ENCODE data around the gene PHPT1.

Gene PHPT1

DNA sequence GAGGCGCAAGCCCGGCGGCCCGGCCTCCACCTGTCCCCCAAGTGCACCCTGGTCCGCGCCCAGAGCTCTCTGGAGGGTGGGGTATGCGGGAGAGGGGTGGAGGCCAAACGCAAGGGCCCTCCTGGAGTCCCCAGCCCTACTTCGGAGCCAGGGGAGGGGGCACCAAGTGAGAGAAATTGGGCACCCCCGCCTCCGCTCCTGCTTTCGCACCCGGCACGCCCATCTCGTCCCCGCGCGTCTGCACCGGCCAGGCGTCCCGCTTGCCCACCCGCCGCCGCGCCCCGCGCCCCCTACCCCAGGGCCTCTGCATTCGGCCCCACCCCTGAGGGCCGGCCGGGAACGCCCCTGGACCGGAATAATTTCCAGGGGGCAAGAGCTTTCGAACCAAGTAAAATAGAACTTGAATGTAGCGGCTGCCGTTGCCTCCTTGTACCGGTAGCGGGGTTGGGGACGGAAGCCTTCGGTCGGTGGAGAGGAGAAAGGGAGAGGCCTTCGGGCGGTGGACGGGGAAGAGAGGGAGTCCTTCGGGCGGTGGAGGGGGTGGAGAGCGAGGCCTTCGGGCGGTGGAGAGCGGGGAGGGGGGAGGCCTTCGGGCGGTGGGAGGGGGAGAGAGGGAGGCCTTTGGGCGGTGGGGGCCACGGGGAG, 694 bp upstream of the PHPT1 start:
- no peak for DNase-seq (ENCODE audit: low read depth)

DNA sequence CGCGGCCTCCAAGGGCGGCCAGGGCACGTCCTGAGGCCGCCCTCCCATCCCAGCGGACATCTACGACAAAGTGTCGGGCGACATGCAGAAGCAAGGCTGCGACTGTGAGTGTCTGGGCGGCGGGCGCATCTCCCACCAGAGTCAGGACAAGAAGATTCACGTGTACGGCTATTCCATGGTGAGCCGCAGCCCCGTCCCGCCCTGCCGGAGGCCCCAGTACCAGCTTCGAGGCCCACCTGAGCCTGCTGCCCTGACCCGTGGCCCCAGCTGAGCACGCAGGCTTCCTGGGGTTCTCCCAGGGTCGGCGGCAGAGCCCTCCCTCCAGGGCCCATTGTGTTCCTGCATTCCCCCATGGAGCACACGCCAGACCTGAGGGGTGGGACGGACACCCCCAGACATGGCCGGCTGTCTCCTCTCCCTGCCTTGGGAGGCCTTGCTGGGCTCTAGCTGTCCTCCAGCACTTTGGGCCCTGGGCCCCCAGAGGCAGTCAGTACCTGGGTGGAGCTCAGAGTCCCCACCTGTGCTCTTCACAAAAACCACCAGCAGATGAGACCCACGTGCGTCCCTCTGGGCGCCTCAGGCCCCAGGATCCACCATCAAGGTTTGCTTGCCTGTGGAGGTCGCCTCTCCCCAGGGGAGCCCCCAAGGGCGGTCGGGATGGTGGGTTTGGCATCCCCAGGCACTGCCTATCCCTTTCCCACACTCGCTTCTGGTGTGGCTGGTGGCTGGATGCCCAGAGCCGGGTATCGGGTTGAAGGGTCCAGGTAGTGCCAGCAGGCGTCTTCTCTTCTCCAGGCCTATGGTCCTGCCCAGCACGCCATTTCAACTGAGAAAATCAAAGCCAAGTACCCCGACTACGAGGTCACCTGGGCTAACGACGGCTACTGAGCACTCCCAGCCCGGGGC, 1.0 kb downstream of the PHPT1 start:
- no peak for DNase-seq (ENCODE audit: low read depth)

DNA sequence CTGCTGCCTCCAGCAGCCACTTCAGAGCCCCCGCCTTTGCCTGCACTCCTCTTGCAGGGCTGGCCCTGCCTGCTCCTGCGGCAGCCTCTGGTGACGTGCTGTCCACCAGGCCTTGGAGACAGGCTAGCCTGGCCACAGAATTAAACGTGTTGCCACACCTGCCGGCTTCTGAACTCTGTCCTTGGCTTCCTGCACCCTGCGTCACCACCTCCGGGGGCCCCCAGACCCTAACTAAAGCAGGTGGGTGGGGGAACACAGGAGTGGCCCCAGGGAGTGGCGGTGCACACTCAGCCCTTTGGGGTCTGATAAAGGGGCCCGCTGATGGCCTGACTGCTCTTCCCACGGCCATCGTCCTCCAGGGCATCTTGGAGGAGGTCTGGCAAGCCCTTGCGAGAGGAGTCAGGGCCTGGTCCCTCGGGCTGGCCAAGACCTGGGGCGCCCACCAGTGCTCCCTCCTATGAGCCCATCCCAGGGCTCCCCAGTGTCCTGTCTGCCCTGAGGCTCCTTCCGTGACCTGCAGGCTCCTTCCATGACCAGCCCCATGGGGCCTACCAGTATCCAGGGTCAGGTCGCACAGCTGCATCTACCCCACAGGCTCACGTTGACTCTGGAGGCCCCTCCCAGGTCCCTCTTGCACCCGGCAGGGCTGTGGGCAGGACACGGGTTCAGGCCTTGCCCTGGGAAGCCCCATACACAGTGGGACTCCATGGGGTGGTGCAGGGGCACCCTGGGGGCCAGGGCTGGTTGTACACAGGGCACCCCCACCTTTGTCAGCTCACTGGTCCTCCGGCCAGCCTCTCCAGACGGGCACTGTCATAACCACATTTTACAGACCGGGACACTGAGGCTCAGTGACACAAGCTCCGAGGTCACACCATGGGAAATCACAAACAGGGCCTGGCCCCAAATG, 1.9 kb downstream of the PHPT1 start:
- DNase-seq (ENCODE audit: low read depth) = no peak

DNA sequence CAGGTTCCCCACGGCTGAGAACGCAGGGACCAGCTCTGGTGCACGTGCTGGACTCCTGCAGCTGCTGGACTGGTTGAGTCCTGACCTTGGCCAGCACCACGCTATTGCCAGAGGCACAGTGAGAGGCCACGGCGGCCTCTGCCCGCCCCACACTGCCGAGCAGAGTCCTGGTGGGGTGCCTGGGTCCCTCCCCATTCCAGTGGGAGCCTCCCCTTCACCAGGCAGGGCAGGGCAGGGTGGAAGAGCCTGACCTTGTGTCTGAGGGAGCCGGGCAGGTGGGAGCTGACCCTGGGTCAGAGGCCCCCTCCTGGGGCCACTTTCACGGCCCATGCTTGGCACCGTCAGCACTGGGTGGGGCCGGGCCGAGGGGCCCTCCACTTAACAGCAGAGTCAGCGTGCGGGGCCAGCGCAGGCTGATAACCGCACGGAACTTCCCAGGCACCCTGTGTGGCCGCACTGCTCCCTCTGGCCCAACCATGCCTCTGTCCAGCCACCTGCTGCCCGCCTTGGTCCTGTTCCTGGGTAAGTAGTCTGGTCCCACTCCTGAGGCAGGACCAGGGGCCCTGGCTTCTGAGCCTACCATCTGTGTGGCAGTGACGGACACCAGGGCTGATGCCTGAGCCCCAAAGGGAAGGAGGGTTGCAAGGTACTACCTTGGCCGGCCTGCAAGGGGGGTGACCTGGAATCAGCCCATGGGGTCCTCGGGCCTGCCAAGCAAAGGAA, 2.9 kb downstream of the PHPT1 start, which contains the start of gene MAMDC4:
TSS of gene MAMDC4 (plus strand) at position 406 of the 723 bp plus-strand sequence. CDS start at position 477, 71 bp downstream.
- no peak for DNase-seq (ENCODE audit: low read depth)

DNA sequence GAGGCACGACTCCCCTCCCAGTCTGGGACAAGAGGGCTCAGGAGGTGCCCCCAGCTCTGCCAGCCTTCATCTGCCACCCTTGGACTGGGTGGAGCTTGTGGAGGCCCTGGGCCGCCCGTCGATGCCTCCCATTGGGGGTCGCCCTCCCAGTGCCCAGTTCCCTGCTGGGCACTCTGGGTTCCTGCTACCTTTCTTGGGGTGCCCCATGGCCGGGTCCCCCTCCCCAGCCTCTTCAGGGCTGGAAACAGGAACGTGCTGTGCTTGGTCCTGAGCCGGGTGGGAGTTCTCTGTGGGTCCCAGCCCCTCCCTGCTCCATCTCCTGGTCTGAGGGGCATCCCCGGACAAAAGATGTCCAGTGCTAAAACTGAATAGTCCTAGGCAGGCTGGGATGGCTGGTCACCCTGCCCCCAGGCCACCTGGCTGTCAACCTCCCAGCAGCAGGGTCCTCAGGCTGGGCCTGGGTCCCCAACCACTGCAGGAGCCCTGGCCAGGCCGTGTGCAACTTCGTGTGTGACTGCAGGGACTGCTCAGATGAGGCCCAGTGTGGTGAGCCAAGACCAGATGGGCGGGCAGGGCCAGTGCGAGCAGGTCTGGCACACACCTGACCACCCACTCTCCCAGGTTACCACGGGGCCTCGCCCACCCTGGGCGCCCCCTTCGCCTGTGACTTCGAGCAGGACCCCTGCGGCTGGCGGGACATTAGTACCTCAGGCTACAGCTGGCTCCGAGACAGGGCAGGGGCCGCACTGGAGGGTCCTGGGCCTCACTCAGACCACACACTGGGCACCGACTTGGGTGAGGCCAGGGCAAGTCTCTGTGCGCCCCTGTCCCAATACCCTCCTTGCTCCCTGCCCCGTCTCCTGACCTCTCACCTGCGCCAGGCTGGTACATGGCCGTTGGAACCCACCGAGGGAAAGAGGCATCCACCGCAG, 3.7 kb downstream of the PHPT1 start:
- DNase-seq (ENCODE audit: low read depth) = no peak

DNA sequence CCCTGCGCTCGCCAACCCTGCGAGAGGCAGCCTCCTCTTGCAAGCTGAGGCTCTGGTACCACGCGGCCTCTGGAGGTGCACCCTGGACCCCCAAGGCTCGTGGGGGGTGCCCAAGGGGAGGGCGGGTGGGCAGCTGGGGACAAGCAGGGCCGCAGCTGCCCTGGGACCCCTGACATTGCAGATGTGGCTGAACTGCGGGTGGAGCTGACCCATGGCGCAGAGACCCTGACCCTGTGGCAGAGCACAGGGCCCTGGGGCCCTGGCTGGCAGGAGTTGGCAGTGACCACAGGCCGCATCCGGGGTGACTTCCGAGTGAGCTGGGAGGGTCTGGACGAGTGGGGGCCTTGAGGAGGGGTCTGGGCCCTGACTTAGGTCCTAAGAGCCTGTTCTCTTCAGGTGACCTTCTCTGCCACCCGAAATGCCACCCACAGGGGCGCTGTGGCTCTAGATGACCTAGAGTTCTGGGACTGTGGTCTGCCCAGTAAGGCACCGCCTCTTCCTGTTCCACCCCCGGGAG, 4.4 kb downstream of the PHPT1 start:
- DNase-seq (ENCODE audit: low read depth) = no peak

DNA sequence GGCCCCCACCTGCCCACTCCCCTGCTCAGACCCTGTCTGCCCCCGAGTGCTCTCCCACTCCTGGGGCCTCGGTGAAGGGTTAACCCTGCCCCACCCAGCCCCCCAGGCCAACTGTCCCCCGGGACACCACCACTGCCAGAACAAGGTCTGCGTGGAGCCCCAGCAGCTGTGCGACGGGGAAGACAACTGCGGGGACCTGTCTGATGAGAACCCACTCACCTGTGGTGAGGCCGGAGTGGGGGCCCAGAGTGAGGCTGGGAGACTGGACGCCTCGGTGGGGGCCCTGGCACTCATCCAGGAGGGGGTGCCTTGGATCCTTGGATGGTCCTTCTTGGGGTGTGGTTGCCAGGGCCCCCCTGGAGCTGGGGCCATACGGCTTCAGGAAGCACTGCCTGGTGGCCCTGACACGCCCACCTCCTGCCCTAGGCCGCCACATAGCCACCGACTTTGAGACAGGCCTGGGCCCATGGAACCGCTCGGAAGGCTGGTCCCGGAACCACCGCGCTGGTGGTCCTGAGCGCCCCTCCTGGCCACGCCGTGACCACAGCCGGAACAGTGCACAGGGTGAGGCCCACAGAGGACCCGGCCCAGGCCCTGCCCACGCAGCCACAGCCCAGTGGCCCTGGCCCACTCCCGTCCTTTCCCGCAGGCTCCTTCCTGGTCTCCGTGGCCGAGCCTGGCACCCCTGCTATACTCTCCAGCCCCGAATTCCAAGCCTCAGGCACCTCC, 5.1 kb downstream of the PHPT1 start:
- DNase-seq (ENCODE audit: low read depth) = no peak

DNA sequence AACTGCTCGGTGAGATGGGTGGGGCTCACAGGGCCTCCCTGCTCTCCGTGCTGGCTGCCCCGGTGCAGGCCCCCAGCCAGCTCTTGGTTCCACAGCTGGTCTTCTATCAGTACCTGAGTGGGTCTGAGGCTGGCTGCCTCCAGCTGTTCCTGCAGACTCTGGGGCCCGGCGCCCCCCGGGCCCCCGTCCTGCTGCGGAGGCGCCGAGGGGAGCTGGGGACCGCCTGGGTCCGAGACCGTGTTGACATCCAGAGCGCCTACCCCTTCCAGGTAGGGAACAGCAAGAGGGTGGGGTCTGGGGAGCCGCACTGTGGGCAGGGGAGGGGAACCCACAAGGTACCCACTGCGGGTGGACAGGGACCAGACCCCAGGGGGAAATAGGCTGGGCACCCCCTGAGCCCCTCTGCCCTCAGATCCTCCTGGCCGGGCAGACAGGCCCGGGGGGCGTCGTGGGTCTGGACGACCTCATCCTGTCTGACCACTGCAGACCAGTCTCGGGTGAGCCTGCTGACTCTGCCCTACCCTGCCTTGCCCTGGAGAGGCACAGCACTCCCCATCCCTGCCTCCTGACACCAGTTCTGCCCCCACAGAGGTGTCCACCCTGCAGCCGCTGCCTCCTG, 5.7 kb downstream of the PHPT1 start:
- no peak for DNase-seq (ENCODE audit: low read depth)

DNA sequence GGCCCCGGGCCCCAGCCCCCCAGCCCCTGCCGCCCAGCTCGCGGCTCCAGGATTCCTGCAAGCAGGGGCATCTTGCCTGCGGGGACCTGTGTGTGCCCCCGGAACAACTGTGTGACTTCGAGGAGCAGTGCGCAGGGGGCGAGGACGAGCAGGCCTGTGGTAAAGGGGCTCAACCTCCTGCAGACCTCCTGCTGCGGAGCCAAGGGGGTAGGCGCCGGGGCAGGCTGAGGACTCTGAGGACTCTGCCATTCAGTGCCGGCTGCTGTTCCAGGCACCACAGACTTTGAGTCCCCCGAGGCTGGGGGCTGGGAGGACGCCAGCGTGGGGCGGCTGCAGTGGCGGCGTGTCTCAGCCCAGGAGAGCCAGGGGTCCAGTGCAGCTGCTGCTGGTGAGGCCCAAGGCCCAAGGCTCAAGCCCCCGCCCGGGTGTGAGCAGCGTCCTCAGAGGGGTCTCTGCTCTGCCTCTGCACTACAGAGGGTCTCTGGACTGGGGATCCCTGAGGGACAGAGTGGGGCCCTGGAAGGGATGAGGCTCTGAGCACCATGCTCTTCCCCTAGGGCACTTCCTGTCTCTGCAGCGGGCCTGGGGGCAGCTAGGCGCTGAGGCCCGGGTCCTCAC, 6.4 kb downstream of the PHPT1 start:
- no peak for DNase-seq (ENCODE audit: low read depth)

DNA sequence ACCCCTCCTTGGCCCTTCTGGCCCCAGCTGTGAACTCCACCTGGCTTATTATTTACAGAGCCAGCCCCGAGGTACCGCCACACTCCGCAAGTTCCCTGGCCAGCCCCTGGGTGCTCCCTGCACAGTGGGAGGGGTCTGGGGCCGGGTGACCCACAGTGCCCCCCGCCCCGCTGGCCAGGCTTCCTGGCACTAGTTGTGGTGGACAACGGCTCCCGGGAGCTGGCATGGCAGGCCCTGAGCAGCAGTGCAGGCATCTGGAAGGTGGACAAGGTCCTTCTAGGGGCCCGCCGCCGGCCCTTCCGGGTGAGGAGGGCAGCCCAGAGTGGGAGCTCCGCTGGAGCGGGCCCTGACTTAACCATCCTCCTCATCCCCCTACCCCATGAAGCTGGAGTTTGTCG, 6.9 kb downstream of the PHPT1 start:
- no peak for DNase-seq (ENCODE audit: low read depth)

DNA sequence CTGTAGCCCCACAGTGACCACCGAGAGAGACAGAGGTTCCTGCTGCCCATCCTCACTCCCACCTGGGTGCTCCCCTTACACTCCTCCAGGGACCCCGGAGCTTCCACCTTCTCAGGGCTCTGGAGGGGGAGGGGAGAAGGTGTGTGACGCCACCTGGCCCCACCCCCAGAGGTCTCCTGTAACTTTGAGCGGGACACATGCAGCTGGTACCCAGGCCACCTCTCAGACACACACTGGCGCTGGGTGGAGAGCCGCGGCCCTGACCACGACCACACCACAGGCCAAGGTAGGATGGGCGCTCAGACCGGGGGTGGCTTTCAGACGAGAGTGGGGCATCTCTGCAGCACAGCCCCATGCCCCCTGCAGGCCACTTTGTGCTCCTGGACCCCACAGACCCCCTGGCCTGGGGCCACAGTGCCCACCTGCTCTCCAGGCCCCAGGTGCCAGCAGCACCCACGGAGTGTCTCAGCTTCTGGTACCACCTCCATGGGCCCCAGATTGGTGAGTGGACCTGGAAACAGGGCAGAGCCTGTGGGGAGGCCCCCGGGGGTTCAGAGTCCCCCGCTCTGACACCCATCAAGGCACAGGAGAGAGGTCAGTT, 7.4 kb downstream of the PHPT1 start:
- DNase-seq (ENCODE audit: low read depth) = no peak

DNA sequence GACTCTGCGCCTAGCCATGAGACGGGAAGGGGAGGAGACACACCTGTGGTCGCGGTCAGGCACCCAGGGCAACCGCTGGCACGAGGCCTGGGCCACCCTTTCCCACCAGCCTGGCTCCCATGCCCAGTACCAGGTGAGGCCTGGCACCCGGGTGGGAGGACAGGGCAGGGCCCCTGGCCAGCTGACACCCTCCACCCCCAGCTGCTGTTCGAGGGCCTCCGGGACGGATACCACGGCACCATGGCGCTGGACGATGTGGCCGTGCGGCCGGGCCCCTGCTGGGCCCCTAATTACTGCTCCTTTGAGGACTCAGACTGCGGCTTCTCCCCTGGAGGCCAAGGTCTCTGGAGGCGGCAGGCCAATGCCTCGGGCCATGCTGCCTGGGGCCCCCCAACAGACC, 8.0 kb downstream of the PHPT1 start:
- DNase-seq (ENCODE audit: low read depth) = no peak

DNA sequence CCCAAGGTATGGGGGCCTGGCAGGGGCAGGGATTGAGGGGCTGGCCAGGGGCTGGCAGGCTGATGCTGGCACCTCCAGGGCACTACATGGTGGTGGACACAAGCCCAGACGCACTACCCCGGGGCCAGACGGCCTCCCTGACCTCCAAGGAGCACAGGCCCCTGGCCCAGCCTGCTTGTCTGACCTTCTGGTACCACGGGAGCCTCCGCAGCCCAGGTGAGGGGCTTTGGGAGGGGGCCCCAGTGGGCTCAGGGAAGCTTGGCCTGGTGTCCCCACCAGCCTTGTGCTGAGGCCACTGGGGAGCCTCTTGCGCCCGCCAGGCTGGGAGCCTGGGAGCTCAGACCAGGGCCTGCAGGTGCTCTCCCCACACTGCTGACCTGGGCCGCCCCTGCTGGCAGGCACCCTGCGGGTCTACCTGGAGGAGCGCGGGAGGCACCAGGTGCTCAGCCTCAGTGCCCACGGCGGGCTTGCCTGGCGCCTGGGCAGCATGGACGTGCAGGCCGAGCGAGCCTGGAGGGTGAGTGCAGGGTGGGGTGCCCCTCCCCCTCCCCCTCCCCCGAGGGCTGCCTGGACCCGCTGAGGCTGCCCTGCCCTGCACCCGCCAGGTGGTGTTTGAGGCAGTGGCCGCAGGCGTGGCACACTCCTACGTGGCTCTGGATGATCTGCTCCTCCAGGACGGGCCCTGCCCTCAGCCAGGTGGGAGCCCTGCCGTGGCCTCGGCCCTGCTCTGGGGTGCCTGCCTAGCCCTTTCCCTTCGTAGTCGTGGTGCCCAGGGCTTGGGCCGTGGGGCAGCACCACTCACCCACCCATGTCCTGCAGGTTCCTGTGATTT, 8.6 kb downstream of the PHPT1 start:
- no peak for DNase-seq (ENCODE audit: low read depth)

DNA sequence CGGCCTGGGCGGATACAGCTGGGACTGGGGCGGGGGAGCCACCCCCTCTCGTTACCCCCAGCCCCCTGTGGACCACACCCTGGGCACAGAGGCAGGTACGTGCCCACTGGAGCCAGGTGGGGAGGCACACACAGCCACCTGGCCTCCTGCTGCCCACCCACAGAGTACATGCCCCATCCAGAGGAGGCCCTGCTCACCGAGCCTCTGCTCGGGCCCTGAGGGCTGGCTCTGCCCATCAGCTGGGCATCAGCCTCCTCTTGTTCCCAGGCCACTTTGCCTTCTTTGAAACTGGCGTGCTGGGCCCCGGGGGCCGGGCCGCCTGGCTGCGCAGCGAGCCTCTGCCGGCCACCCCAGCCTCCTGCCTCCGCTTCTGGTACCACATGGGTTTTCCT, 9.2 kb downstream of the PHPT1 start:
- DNase-seq (ENCODE audit: low read depth) = no peak

DNA sequence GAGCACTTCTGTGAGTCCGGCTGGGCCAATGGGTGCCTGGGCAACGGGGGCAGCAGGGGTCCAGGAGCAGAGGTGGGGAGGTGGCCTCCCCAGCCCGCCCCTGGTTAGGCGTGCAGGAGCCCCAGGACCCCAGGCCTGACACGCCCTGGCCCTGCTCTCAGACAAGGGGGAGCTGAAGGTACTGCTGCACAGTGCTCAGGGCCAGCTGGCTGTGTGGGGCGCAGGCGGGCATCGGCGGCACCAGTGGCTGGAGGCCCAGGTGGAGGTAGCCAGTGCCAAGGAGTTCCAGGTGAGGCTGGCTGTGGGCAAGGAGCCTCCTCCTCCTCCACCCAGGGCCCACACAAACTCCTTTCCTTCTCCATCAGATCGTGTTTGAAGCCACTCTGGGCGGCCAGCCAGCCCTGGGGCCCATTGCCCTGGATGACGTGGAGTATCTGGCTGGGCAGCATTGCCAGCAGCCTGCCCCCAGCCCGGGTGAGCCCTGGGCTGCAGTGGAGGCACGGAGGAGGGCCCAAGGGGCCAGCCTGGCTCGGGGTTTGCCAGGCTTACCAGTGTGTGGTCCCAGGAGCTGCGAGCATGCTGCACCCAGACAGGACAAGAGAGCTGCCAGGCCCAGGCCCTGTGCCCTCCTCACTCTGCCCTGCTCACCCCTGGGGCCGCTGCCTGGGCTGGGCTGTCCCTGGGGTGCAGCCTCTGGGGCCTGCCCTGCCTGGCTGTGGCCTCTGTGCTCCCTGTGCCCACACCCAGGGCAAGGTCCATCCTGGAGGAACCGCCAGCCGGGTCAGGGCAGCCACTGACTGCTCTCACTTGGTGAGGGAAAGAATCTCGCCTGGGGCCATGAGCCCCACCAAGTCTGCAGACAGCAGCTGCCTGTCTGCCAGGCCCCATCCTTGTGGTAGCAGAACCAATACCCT, 9.9 kb downstream of the PHPT1 start:
- no peak for DNase-seq (ENCODE audit: low read depth)

DNA sequence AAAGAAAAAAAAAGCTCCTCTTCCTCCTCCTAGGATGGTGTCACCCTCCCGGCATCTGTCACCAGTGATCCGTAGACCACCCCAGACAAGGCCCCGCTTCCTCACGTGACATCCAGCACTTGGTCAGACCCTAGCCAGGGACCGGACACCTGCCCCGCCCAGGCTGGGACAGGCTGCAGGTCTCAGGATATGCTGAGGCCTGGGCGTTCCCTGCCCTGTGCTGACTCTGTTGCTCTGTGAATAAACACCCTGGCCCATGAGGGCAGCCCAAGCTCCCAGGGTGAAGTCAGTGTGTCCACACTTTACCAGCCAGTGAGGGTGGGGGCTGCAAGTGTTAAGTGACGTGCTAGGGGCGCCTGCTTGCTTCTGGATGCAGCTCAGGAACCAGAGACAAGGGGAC, 11.3 kb downstream of the PHPT1 start:
- DNase-seq (ENCODE audit: low read depth) = no peak
